Measurements from ENCODE around the gene ELFN1. TPM values are rescaled to one million over a fixed set of nuclear protein-coding genes. Genes with fewer than 3 reads are reported as not detected.

Gene ELFN1
- total RNA-seq, 1 donor from 2014 or later: 0.71 TPM

DNA sequence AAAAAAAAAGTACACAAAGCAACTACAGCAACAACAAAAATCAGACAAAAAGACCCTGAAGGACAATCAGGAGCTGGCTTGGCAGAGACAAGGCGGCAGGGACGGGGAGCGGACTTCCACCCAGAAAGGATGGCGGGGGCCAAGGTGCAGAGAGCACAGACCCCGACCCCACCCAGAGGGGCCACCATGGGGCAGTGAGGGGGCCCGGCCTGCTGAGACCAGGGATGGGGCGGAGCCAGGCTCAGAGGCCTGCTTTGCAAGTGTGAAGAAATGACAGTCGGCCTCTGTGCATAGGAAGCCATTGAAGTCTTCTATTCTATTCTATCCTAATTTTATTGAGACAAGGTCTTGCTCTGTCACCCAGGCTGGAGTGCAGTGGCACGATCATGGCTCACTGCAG is 82.0 kb downstream of the ELFN1 start:
- no peak for DNase-seq (ENCODE audit: low read depth)

DNA sequence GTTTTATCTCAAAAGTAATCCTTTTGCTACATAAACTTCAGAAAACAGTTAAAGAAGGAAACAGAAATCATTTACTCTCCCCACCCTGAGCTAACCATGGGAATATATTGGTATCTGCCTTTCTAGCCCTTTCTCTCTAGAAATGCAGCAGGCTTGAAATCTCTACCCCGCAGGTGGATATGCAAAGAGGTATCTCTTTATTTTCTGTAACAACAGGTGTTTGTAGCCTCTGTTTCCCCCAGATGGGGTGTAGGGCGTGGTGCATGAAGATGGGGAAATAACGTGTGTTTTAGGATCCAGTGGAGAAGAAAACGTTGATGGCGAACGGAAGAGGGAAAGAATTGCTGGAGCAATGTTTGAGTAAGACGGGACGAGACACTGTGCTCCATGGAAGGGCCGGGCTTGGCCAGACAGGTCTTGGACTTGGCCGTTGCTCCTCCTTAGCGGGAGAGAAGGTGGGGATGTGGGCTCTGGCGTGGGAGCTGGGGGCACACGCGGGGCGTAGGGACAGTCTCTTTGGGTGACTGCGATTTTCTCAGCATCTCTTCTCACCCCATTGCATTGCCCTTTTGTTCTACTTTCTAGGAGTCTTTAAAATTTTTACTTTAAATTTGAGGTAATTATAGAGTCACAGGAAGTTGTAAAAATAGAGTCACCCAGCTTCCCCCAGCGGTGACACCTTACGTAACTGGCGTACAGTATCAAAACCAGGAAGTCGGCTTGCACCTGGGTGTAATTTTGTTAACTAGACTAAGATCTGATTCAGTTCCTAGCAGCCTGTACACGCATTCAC is 82.9 kb downstream of the ELFN1 start:
- peaks cover 27% of the 10 kb centered on the region for H3K27me3 ChIP-seq (ENCODE audit: control insufficient read depth, insufficient read depth, low read length)

More for the DNA sequence above, 82.0 kb downstream of the ELFN1 start:
- TF ChIP-seq, protein P1, sequence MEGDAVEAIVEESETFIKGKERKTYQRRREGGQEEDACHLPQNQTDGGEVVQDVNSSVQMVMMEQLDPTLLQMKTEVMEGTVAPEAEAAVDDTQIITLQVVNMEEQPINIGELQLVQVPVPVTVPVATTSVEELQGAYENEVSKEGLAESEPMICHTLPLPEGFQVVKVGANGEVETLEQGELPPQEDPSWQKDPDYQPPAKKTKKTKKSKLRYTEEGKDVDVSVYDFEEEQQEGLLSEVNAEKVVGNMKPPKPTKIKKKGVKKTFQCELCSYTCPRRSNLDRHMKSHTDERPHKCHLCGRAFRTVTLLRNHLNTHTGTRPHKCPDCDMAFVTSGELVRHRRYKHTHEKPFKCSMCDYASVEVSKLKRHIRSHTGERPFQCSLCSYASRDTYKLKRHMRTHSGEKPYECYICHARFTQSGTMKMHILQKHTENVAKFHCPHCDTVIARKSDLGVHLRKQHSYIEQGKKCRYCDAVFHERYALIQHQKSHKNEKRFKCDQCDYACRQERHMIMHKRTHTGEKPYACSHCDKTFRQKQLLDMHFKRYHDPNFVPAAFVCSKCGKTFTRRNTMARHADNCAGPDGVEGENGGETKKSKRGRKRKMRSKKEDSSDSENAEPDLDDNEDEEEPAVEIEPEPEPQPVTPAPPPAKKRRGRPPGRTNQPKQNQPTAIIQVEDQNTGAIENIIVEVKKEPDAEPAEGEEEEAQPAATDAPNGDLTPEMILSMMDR (IDR thresholded peaks at IDR 0.05; ENCODE audit: insufficient read depth, low read length, poor library complexity, severe bottlenecking): no peak
- Histone ChIP-seq H3K4me3 (ENCODE audit: low read depth, low read length) (no peak overlapping the region), H3K27me3 (ENCODE audit: control insufficient read depth, insufficient read depth, low read length) (peaks cover 29% of the 10 kb centered on the region), H3K36me3 (ENCODE audit: control insufficient read depth, insufficient read depth, low read length) (no peaks in the 10 kb centered on the region)

DNA sequence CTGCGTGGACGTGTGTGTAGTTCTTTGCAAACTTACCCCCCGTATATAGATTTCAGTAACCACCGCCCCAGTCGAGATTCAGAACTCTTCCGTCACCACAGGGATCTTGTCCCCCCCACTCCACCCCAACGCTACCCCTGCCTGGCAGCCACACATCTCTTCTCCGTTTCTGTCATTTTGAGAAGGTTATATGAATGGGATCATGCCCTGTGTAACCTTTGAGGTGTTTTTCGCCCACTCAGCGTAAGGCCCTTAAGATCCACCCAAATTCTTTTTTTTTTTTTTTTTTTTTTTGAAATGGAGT is 83.4 kb downstream of the ELFN1 start:
- TF ChIP-seq, protein P1 (IDR thresholded peaks at IDR 0.05; ENCODE audit: insufficient read depth, low read length, poor library complexity, severe bottlenecking): no peak
- no peak for DNase-seq (ENCODE audit: low read depth)
- Histone ChIP-seq H3K4me3 (ENCODE audit: low read depth, low read length) (no peak overlapping the region), H3K36me3 (ENCODE audit: control insufficient read depth, insufficient read depth, low read length) (no peaks in the 10 kb centered on the region), H3K27me3 (ENCODE audit: control insufficient read depth, insufficient read depth, low read length) (peaks cover 22% of the 10 kb centered on the region)

More for the DNA sequence above, 82.9 kb downstream of the ELFN1 start:
- Histone ChIP-seq H3K36me3 (ENCODE audit: control insufficient read depth, insufficient read depth, low read length) (no peaks in the 10 kb centered on the region), H3K4me3 (ENCODE audit: low read depth, low read length) (no peak overlapping the region)
- TF ChIP-seq, protein P1 (IDR thresholded peaks at IDR 0.05; ENCODE audit: insufficient read depth, low read length, poor library complexity, severe bottlenecking): no peak
- no peak for DNase-seq (ENCODE audit: low read depth)

DNA sequence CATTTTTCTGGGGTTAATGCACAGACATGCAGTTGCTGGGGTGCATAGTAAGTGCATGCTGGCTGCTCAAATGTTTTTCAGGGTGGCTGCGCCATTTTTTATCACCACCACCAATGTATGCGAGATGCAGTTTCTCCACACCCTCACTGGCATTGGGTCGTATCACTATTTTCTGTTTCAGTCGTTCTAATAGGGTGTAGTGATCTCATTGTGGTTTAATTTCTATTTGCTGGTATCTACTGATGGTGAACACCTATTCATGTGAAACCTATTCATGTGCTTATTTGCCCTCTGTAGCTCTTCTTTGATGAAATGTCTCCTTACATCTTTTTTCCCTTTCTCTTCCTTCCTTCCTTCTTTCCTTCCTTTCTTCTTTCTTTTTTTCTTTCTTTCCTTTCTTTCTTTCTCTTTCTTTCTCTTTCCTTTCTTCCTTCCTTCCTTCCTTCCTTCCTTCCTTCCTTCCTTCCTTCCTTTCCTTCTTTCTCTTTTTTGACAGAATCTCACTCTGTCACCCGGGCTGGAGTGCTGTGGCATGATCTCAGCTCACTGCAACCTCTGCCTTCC is 84.3 kb downstream of the ELFN1 start:
- H3K36me3 ChIP-seq (ENCODE audit: control insufficient read depth, insufficient read depth, low read length): no peaks in the 10 kb centered on the region
- no peak overlapping the region for H3K4me3 ChIP-seq (ENCODE audit: low read depth, low read length)
- no peak for DNase-seq (ENCODE audit: low read depth)
- TF ChIP-seq, protein P1 (IDR thresholded peaks at IDR 0.05; ENCODE audit: insufficient read depth, low read length, poor library complexity, severe bottlenecking): no peak
- peaks cover 15% of the 10 kb centered on the region for H3K27me3 ChIP-seq (ENCODE audit: control insufficient read depth, insufficient read depth, low read length)

DNA sequence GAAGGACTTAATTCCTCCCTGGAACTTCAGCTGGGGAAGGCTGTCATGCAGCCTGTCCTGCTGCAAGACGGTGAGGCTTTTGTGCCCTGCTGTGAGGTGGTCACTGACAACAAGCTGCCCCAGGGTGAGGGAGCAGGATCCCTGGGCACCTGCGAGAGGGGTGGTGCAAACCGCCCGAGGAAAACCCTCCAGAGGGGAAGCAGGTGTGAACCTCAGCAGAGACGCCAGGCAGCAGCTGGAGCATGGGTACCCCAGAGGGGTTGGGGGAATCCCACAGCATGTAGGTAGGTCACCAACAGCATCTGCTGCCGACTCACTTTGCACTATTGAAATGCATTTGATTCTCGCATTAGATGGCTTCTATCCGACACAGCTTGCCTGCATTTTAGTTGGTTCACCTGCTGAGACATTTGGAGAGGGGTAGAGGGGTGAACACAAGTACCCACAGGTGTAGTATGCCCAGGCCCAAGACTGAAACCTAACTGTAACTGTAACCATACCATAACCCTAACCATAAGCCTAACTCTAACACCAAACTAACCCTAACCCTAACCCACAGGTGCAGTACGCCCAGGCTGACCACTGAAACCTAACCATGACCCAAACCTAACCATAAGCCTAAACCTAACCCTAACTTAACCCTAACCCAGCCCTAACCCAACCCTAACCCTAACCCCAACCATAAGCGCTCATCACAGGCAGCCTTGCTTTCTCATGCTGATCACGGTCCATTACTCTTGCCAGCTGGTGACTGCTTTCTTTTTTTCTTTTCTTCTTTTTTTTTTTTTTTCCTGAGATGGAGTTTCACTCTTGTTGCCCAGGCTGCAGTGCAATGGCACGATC is 85.9 kb downstream of the ELFN1 start:
- Histone ChIP-seq H3K27me3 (ENCODE audit: control insufficient read depth, insufficient read depth, low read length) (peaks cover 2% of the 10 kb centered on the region), H3K36me3 (ENCODE audit: control insufficient read depth, insufficient read depth, low read length) (no peaks in the 10 kb centered on the region), H3K4me3 (ENCODE audit: low read depth, low read length) (no peak overlapping the region)
- TF ChIP-seq, protein P1 (IDR thresholded peaks at IDR 0.05; ENCODE audit: insufficient read depth, low read length, poor library complexity, severe bottlenecking): no peak
- no peak for DNase-seq (ENCODE audit: low read depth)
